Measurements from ENCODE around the gene ADK.
A peak's percentile ranks its signal among the peaks of the same experiment; 100 is the strongest.
"Not testable (repeated sequence)": the region's sequence is repeated elsewhere in the genome, so short reads cannot be mapped to it uniquely, and the experiment has no call there.

ADK gene

DNA sequence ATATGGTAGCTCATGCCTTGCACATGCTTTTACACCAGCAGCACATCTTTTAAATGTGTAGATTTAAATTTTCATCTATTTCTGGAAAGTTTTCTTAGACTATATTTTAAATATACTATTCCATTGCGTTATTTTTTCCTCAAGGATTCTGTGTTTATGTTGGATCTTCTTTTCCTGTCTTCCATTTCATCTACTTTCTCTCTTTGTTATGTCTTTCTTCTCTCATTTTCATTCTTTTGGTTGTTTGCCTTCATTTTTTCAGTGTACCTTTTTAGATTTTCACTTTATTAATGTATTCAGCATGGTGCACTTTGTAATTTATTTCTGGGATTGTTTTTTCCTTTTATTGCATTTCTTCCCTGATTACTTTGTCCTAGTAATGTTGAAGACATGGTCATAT is 329.8 kb downstream of the ADK start:
- no peak for FAIRE-seq
- DNase-seq (ENCODE audit: low spot score), result no peak

DNA sequence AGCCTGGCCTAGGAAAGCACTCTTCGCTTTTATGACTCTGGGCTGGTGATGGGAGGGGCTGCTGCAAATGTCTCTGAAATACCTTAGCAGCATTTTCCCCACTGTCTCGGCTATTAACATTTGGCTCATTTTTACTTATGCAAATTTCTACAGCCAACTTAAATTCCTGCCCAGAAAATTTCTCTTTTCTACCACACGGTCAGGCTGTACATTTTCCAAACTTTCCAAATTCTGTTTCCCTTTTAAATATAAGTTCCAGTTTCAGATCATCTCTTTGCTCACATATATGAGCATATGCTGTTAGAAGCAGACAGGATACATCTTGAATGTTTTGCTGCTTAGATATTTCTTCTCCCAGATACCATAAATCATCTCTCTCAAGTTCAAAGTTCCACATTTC is 332.3 kb downstream of the ADK start:
- FAIRE-seq (no peak), DNase-seq (ENCODE audit: low spot score) (no peak)

DNA sequence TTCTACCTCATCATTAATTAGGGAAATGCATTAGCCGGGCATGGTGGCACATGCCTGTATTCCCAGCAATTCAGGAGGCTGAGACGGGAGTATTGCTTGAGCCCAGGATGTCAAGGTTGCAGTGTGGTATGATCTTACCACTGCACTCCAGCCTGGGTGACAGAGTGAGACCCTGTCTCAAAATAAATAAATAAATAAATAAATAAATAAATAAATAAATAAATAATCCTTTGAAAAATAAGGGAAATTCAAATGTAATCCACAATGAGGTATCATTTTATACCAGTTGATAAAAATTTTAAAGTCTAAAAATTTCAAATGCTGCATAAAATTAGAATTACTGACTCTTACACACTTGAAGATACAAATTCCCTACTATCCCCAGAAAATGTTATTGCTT is 334.3 kb downstream of the ADK start:
- DNase-seq (ENCODE audit: low spot score), result no peak

DNA sequence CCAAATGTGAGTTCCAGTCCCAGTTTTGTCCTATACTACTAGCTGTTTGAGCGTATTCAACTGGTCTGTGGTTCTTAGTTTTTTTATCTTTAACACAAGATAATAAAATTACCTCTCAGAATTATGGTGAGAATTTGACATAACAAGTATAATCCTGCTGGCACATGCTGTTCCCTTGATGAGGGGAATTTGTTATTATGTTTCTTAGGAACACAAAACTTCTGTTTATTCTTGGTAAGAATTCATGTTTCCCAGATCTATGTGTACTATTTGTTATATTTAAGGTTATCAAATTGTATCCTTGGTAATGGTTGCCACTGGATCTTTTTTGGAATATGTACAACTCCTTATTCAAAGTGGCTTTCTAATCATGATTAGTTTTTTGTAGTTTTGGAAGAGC is 335.6 kb downstream of the ADK start:
- FAIRE-seq (no peak), DNase-seq (ENCODE audit: low spot score) (no peak)

More for the DNA sequence above, 334.3 kb downstream of the ADK start:
- FAIRE-seq, result no peak

DNA sequence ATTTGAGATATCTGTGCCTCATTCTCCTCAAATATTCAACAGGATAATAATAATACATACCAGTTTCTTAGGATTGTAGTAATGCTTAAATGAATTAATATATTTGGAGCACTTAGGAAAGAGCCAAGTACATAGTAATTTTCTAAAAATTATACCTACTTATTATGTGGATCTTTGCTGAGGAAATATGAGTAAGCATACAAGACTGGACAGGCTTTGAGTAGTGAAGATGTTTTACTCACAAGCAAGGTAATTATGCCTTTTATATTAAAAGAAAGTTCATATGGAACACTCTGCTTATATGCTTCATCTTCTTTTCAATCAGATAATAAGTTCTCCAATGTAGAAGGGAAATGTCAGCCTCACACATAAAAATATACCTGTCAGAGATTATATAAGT is 337.9 kb downstream of the ADK start:
- FAIRE-seq, result no peak
- no peak for DNase-seq (ENCODE audit: low spot score)

DNA sequence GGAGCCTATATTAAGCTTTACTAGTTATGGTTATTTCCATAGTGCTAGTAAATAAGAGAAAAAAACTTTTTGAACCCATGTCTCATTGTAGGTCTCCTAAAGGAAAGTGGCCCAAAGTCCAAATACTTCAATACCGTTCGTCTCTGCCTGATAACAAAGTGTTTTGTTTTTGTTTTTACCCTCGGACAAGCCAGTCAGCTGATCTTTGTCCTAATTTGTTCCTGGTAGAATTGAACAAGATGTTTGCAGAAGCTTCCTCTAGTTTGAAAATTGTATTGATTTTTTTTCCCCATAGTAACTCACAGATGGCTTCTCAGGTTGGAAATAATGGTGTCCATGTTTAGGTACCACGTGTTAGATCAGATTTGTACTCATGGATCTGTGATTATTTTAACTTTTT is 339.5 kb downstream of the ADK start:
- FAIRE-seq, result no peak
- no peak for DNase-seq (ENCODE audit: low spot score)

DNA sequence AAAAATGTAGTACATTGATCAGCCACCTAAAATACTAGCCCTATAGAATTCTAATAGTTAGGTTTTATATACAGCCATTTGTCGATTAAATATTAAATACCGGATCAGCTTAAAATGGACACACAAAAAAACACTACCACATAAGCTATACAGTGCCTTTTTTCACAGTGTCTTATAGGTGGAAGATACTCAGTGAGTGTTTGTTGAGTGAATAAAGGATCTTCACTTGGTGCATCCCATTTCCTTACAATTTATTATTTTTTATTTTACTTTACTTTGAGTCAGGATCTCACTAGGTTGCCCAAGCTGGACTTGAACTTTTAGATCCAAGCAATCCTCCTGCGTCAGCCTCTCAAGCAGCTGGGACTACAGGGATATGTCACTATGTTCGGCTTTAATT is 340.0 kb downstream of the ADK start:
- FAIRE-seq, result no peak
- DNase-seq (ENCODE audit: low spot score), result no peak

DNA sequence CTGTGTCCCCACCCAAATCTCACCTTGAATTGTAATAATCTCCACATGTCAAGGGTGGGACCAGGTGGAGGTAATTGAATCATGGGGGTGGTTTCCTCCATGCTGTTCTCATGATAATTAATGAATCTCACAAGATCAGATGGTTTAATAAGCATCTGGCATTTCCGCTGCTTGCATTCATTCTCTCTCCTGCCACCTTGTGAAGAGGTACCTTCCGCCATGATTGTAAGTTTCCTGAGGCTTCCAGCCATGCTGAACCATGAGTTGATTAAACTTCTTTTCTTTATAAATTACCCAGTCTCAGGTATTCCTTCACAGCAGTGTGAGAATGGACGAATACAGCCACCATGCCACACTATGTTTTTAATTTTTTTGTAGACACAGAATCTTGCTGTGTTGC is 345.3 kb downstream of the ADK start:
- not testable (repeated sequence) for FAIRE-seq; DNase-seq (ENCODE audit: low spot score)

DNA sequence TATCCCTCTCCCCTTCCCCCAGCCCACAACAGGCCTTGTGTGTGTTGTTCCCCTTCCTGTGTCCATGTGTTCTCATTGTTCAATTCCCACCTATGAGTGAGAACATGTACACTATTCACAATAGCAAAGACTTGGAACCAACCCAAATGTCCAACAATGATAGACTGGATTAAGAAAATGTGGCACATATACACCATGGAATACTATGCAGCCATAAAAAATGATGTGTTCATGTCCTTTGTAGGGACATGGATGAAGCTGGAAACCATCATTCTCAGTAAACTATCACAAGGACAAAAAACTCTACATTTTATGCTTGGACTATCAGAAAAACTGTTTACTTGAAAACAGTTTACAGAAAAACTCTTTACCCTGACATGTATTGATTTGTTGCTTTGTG is 347.6 kb downstream of the ADK start:
- DNase-seq (ENCODE audit: low spot score); FAIRE-seq: not testable (repeated sequence)

DNA sequence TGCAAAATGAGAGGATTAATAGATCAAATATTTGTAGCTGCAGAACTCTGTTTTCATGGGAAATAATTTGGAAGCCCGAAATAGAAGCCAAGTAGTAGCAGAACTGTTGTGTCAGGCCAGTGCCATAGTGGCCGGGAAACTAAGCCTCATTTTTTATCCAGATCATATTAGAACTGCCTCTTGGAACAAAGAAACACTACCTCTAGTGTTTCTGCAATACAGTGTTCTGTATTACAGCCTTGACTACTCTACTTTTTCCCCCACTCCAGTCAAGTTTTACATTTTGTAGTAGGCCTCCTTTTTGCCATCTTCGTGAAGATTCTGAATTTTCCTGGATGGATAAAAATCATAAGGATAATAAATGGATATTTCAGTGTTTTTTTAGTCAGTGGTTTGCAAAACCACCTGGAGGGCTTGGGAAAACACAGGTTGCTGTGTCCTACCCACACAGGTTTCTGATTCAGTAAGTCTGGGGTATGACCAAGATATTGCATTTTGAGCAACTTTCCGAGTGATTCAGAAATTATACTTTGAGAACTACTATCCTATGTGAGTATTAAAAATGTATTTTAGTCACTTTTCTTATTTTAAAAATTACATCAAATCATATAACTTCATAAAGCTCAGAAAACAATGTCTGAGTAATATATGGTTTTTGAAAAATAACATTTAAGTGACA is 349.1 kb downstream of the ADK start:
- FAIRE-seq, result no peak

DNA sequence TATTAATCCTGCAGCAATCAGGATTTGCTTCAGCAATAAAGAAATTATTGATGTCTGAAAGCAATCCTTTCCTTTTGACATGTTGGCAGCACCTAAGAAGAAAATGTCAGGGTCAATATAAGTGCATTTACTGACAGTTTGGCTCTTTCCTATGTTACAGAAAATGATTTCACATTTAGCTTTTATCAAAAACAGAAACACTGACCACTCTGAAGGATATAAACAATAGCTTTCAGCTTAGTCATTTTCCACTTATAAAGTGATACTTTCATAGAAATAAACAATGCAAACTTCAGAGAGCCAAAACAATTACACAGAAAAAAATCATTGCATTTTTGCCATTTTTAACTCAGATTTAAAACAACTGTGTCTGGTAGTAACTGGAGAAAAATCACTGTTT is 349.8 kb downstream of the ADK start:
- FAIRE-seq, result no peak
- DNase-seq (ENCODE audit: low spot score), result no peak

More for the DNA sequence above, 349.1 kb downstream of the ADK start:
- DNase-seq (ENCODE audit: low spot score), result no peak

DNA sequence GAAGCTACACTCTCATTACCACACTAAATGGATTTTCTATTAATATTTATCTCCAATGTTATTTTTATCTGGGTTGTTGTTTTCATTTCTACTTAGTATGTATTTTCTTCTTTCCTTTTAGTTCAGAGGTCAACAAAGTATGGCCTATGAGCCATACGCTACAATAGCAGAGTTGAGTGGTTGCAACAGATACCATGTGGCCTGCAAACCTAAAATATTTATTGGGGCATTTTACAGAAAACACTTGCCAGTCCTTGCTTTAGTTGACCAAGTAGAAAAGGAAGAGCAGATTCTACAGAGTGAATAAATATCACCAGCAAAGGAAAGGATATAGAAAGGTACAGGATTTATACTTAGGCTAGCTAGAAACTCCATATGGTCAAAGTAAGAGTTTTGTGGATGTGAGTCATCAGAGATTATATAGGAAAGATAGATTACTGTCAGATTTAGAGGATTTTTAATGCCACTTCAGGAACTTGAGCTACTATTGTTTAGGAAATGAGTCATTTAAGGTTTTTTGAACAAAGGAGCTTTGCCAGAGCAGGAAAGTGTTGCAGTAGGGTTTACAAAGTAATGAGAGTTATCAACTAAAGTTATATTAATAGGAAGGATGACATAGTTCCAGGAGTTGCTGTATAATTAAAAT is 352.1 kb downstream of the ADK start:
- no peak for FAIRE-seq
- peak; percentile 6 for DNase-seq (ENCODE audit: low spot score)

DNA sequence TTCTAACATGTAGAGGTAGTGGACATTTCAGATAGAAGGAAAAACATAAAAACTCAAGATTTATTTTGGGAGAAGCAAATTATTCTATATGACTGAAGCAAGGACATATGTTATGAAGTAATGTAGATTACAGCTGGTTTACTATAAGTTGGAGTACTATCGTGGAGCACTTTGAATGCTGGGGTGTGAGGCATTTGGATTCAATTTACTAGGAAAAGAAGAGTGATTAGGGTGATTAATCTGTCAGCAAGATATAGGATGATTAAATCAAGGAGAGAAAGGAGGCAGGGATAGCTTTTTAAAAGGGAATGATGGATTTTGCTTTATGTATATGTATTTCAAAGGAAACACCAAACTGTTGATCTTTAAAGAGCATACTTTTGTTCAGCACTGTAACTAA is 356.9 kb downstream of the ADK start:
- FAIRE-seq (no peak), DNase-seq (ENCODE audit: low spot score) (no peak)

DNA sequence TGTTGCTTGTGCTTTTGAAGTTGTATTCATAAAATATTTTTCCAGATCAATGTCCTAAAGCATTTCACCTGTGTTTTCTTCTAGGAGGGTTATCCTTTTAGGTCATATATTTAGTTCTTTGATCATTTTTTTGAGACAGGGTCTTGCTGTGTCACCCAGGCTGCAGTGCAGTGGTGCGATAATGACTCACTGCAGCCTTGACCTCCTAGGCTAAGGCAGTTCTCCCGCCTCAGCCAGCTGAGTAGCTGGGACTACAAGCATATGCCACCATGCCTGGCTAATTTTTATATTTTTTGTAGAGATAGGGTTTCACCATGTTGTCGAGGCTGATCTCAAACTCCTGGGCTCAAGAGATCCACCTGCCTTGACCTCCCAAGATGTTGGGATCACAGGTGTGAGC is 359.6 kb downstream of the ADK start:
- FAIRE-seq, result no peak

DNA sequence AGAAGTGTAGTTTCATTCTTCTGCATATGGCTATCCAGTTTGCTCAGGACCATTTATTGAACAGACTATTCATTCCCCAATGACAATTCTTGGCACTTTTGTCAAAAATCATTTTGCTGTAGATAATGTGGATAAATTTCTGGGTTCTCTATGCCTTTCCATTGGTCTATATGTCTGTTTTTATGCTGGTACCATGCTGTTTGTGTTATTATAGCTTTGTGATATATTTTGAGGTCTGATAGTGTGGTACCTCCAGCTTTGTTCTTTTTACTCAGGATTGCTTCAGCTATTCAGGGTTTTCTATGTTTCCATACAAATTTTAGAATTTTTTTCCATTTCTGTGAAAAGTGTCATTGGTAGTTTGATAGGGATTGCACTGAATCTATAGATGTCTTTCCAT is 360.0 kb downstream of the ADK start:
- FAIRE-seq (no peak), DNase-seq (ENCODE audit: low spot score) (no peak)

More for the DNA sequence above, 359.6 kb downstream of the ADK start:
- DNase-seq (ENCODE audit: low spot score), result no peak

DNA sequence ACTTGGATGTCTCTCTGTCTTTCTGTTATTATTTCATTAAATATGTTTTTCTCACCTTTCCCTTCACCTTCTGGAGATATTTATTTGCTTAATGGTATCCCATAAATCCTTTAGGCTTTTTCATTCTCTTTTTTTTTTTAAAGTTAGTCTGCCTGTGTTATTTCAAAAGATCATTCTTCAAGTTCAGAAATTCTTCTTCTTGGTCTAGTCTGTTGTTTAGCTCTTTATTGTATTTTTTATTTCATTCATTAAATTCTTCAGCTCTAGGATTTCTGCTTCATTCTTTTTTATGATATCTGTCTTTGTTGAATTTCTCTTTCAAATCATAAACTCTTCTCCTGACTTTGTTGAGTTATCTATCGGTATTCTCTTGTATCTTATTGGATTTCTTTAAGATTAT is 363.3 kb downstream of the ADK start:
- DNase-seq (ENCODE audit: low spot score) (no peak), FAIRE-seq (no peak)

DNA sequence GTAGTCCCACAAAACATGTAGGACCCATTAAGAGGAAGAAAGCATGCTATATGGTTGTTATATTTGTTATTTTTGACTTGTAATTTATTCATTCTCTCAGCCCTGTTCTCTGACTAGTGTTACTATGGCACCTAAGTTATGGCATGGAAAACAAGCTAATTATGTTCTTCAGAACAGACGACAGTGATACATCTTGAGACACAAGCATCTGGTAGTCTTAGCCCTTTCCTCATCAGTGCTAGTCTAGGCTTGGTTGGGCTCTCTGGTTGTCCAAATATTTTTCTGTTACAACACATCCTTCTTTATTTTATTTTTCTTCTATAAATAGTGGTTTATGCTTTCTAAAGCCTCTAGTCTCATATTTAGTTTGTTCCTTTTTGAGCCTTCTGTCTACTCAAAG is 367.0 kb downstream of the ADK start:
- DNase-seq (ENCODE audit: low spot score) (no peak), FAIRE-seq (no peak)

DNA sequence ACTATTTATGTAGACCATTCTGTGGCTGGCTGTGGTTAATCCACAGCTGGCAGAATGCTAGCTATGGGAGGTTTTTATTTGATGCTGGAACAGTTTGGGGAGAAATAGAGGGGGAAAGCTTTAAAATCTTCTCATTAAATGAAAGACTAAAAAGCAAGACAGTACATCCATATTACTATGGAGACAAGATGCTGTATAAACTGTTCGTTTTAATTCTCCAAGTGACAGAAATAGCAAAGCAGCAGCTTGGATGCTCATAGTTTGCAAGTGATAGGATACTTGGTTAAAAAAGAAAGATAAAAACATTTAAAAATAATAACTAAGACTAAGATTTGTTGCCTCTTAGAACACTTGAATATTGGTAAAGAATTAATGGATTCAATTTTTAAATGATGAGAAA is 370.5 kb downstream of the ADK start:
- FAIRE-seq (no peak), DNase-seq (ENCODE audit: low spot score) (no peak)

DNA sequence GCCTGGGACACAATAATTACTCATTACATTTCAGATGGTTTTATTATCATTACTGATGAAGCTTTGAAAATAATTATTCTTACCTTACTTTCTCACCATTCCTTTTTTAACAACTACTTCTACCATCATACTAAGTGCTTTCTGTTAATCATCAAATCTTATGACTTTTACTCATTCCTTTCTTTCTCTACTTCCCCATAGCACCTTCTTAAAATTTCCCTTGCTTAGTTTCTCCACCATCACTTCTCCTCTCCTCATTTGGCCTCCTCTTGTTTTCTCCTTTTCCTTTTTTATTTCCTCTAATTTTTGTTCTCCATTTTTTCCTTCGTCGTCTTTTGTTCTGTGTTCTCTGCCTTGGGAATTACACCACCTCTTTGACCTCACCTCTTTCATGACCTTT is 372.2 kb downstream of the ADK start:
- no peak for DNase-seq (ENCODE audit: low spot score)
- FAIRE-seq, result no peak

DNA sequence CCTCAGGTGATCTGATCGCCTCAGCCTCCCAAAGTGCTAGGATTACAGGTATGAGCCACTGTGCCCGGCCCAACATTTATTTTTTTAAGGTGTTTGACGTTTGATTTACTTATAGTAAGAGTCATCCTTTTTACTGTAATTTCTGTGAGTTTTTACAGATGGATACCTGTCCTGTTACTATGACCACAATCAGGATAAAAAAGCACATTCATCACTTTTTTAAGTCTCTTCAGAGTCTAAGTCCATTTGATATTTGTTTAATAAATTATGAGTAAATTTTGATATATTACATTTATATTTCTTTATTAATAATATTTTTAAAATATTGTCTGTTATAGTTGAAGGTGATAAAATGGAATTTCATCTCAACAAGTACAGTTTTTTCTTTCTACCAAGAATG is 374.9 kb downstream of the ADK start:
- DNase-seq (ENCODE audit: low spot score) (no peak), FAIRE-seq (no peak)

DNA sequence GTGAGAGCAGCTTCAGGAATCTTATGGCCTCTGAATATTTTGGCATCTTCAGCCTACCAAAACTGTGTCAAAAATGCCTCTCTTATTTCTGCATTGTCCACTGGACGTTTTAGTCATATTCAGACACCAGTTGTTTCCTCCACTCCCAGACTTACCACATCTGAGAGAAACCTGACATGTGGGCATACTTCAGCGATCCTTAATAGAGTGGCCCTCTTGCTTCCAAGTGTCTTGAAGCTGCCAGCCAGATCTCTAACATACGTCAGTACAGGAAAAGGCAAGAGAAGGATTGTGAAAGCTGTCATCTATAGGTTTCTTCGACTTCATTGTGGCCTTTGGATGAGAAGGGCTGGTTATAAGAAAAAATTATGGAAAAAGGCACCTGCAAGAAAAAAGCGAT is 376.6 kb downstream of the ADK start:
- DNase-seq (ENCODE audit: low spot score); FAIRE-seq: not testable (repeated sequence)

DNA sequence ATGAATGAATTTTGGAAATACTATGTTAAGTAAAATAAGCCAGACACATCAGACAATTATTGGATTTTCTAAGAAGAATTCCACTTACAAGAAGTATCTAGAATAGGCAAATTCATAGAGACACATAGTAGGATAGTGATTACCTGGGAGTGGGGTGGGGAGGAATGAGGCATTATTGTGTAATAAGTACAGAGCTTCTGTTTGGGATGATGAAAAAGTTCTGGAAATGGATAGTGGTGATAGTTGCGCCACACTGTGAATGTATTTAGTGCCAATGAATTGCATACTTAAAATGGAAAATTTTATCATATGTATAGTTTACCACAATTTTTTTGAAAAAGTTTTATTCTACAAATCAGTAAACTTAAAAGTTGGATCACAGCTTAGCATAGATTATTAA is 378.2 kb downstream of the ADK start:
- FAIRE-seq, result no peak
- DNase-seq (ENCODE audit: low spot score), result no peak

DNA sequence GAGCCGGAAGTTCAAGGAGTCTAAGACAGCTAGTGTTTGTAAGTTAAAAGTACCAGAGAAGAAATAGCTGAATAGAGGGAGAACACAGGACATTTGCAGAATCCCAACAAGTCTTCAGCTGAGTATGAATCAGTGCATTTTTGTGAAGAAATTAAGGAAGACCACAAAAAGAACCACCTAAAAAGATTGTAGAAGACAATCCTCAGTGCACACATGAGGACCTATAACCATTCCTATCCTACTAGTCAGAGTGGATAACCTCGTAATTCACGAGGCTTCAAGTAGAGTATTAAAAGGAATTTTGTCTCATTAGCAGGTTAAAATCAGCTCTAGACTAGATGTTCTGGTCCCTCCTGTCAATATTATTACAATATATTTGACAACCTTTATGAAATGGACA is 380.0 kb downstream of the ADK start:
- FAIRE-seq (no peak), DNase-seq (ENCODE audit: low spot score) (no peak)
